Mesenteric fat pad (tissue), 1 donor: ENCODE results near the gene SUN1. TPM values are rescaled to one million over a fixed set of nuclear protein-coding genes. Genes with fewer than 3 reads are reported as not detected.
"Not testable (repeated sequence)": the region's sequence is repeated elsewhere in the genome, so short reads cannot be mapped to it uniquely, and the experiment has no call there.

Experiments used
- DNase-seq: peaks from one replicate; pipeline ENCODE4 v3.0.0-alpha.2; 2020; ENCODE audit warnings: low spot score
- total RNA-seq: library from RNA; stranded (reverse); fragmentation: NEBNext Ultra II Directional; extraction: Animal tissue kit (Norgen Biotek cat#: 25700); gene quantifications from one replicate; pipeline ENCODE4 v1.2.1, GENCODE V29; 2021
- donor health status: DM: yes; HTN: yes; CAD: no.

SUN1 gene
- total RNA-seq, 1 donor from 2014 or later = 144 TPM

DNA sequence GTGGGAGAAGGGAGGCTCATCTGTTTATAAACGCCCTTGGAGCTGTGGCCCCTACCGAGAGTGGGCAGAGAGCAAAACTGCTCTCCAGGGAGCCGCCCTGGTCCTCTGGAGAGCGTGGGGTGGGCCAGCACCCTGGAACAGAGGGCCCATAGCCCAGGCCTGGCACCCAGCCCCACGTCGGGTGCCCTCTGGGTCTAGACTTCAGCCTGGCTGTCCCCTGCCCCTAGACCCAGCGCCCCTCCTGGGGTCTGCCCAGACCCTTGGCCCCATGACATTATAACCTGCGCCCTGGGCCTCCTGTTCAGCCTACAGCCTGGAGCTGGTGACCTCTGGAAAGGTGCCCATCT is 68.7 kb downstream of the SUN1 start:
- no peak for DNase-seq

DNA sequence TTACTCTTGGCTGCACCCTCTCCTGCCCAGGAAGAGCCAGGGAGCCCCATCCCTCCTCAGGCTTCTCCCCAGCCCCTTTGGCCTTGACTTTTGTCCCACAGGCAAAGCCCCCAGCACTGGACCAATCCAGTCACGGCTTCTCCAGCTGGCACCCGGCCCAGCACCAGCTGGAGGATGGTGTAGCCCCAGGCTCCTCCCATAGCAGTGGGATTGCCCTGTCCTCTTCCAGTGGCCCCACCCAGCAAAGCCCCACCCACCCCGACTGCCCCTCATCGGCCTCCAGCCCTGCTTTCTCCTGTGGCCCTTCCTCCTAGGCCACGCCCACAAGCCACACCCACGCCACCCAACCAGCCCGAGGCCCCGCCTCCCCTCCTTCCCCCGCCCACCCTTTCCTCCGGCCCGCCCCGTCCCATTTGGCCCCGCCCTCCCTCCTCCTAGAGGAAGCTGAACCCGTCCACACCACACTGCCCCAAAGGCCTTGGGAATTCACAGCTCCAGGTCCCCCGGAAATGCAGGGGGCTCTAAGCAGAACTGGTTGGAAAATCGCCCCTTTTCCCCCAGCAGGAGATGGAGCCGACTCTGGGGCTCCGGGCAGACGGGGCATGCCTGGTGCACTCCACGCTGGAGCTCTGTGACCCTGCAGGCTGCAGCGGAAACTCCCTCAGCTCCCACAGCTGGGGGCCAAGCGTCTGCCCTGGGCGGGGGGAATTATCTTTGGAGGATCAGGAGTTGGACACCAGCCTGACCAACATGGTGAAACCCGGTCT is 69.3 kb downstream of the SUN1 start:
- DNase-seq = no peak

DNA sequence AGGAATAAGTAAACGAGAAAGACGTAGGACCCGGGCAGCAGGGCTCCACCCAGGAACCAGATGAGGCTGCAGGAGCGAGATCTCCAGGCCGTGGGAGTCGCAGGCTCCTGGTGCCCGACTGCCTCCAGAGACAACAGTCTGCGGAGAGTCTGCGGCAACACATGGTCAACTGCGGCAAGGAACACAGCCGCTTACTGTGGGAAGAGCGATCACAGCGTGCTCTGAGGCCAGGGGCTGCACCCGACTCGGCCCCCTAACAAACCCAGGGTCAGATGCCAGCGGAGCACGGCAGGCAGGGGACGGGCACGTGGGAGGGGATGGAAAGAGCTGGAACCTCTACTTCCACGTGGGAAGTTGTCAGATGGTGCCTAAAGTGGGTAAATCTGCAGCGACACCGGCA is 70.7 kb downstream of the SUN1 start:
- no peak for DNase-seq

DNA sequence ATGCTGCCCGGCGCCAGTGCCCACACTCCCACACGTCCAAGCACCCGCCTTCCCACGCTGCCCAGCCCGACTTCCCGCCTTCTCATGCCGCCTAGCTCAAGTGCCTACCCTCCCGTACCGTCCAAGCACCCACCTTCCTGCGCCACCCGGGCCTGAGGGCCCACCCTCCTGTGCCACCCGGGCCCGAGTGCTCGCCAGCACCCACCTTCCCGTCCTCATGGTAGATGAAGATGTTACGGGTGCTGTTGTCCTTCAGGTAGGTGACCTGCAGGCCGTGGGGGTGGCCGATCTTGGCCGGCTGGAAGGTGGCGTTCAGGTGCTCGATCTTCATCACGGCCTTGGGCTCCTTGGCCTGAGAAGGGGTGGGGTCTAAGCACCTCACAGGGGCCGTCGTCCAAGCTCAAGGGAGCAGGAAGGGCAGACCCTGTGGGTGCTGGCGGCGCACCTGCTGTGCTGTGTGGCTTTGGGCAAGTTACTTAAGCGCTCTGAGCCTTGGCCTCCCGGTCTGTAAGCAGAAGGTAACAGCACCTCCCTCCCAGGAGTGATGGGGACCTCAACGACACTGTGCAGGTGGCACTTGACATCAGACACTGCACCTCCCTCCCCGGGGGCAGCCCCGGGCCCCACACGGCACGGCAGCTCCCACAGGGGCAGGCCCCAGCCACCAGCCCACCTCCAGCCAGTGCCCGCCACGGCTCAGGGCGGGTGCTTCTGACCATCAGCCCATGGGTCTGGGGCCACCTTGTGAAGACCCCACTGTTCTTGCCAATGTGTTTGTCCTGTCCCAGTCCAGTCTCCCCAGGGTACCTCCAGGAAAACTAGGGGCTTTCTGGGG is 71.9 kb downstream of the SUN1 start:
- DNase-seq = no peak

DNA sequence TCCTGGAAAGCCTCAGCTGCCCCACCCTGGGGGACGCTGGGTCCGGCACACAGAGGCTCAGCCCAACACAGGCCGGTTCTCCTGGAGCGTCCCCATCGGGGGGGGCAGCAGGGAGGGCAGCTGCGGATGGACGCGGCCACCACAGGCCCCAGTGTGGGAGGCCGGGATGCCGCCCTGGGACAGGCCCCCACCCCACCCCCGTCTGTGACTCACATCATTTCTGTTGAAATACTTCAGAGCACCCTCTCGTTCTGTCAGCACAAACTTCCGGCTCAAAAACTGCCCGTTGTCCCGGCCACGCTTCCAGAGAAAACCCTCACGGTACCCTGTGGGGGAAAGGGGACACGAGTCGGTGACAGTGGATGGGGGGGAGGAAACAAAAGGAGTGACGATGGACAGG is 72.6 kb downstream of the SUN1 start:
- no peak for DNase-seq

GRCh38 chr7:906776-907157 is 74.5 kb downstream of the SUN1 start:
- no peak for DNase-seq

DNA sequence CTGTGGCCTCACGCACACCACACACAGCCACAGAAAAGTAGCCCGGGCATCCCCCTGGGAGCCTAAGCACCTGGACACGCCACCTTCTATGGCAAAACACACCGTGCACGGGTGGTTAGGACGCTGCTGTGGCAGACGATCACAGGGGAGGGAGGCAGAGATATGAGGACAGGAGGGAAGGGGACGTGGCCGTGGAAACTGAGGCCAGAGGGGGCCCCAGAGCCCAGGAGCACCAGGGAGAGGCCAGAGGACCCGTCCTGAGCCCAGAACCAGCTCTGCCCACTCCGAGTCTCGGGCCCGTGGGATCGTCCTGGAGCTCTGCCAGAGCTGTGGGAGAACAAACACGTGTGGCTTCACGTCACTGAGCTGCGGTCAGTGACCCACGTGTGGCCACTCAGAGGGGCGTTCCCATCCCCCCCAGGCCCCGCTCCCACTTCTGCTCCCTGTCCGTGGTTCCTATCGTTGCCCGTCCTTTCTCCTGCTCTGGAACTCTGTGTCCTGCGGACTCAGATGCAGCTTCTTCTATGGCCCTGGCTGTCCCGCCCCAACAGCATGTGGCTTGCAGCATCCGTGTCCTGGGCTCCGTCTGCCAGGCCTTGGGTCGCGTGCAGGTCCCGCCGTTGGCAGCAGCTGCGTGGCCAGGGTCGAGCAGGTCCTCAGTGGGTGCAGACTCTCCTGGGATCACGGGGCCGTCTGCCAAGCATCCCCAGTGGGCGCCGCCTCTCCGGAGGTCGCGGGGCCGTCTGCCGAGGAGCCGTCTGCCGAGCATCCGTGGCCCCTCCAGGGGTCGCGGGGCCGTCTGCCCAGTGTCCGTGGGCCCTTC is 75.1 kb downstream of the SUN1 start:
- DNase-seq = no peak

DNA sequence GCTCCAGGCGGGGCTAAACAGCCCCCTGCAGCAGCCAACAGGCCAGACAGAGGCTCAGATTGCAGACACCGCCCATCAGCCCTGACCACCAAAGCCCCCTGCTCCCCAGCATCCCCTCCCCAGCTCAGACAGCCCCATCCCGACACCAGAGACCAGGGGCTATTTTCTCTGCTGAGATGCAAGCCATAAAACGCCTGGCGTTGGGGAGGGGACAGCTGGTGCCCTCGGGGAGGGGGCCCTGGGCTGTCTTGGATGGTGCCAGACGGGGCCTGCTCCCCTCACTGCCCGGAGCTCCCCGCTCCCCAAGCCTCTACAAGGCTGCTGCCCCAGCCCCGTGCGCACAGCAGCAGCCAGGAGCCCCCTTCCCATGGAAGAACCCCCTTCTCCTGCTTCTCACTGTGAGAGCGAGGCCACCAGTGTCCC is 75.9 kb downstream of the SUN1 start:
- no peak for DNase-seq

- not testable (repeated sequence) for DNase-seq
Measured at GRCh38 chr7:908591-909357, 76.5 kb downstream of the SUN1 start.

DNA sequence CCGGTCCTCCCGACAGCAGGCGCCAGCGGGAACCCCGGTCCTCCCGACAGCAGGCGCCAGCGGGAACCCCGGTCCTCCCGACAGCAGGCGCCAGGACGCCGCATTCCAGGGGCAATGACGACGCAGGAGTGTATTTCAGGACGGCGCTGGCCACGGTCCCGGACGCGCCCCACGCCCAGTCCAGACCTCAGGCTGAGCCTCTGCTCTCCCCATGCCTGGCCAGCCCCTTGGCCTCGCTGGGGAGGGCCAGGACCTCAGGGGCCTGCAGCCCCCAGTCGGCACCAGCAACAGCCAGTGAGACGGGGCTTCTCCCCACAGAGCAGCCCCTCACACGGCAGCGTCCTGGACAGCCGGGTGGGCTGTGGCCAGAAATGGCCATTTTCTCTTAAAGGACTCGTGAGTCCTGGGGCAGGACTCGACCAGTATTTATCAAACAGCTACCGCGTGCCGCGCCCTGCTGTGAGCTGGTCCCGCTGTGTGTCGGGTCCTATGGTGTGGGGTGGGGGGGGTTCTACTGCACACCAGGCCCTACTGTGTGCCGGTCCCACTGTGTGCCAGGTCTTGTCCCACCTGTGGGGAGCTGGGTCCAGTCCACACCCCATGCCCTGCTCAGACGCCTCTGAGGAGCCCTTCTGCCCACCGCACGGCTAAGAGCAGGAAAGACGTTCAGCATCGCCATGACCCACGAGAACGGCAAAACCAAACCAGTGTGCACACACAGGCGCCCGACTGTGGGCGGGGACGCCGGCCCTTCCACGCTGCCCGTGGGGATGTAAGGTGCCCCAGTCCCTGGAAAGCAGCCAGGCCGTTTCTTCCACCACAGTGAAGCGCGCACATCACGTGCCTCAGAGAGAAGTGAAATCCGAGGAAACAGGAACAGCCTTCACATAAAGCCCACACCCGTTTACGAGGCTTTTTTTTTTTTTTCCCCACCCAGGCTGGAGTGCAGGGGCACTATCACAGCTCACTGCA is 77.4 kb downstream of the SUN1 start:
- DNase-seq = no peak

DNA sequence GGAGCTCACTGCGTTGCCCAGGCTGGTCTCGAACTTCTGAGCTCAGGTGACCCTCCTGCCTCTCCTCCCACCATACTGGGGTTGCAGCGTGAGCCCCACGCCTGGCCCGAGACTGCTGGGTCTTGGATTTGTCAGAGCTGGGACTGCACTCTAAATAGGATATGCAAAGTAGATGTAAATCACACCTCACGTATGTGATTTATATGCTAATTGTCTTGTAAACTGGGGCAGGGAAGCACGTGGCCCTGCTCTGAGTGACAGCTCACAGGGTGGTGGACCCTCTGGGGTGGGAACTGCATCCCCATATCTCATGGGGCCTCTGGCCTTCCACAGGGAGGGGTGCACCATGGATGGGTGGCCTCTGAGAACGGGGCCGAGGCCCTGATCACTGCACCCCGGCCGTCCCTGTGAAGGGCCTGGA is 78.2 kb downstream of the SUN1 start:
- no peak for DNase-seq

DNA sequence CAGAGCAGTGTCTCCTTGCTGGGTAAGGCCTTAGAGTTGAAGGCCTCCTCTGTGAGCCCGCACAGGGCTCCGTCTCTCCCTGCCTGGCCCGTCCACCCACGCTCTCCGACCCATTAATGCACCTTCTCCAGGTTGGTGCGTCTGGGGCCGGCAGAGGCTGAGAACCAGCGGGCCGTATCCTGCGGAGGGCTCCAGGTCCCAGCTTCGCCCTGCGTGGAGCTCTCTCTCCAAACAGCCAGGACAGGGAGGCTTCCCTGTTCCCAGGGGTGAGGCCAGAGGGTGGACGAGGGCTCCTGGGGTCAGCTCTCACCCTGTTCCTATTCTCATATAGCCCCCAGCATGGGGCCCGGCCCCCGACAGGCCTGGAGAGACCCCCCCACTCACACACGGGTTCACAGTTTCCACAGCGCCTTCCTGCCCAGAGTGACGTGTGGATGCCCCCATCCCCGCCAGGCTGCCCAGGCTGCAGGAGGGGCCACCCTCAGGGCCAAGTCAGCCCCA is 78.7 kb downstream of the SUN1 start:
- DNase-seq = no peak

DNA sequence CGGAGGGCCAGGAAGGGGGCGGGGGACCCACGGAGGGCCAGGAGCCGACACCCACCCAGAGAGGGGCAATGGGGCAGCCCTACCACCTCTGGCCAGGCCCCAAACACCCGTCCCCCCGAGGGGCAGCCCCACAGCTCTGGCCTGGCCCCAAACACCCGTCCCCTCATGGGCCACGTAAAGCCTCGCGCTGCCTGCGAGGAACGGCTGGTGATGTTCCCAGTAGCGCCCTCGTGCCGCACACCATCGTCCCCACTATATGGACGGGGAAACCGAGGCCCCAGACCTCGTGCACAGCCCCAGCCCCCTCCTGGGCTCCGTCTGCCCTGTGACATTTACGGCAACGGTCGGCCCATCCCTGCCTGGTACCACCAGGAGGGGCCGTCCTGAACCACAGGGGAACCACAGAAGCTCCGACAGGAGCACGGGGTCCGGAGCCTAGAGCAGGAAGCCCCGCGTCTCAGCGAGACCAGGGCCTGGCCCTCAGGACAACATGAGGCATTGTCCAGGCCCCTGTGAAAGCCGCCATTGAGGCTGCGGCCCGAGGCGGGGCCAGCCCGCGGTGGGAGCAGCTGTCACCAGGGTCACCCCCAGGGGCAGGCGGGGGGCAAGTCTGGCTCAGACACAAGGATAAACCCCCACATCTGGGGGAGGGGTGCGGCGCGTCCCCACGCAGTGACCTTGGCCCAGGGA is 79.7 kb downstream of the SUN1 start:
- no peak for DNase-seq

DNA sequence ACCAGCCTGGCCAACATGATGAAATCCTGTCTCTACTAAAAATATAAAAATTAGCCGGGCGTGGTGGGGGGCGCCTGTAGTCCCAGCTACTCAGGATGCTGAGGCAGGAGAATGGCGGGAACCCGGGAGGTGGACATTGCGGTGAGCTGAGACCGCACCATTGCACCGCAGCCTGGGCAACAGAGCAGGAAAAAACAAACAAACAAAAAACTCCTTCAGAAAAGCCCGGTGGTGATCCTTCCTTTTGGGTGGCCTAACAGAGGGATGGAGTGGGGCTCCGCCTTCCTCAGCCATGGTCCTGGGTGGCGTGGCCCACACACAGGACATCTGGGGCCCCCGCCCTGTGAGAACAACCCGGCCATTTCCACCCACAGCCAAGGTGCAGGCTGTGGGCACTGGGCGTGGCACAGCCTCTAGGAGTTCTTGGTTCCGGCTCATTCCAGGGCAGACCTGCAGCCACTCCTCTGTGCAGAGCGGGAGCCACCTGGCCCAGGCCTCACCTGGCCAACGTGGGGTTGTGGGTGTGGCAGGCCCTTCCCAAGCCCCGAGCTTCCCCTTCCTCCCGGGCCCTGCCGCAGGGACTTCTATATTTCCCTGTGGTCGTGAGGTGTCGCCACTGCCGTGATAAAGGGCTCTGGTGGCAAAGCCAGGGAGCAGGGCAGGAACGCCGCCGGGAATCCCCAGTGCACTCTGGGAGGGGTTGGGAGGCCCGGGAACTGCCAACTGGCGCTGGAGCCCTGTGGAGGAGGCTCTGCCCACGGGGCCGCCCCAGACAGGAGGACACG is 81.7 kb downstream of the SUN1 start:
- no peak for DNase-seq

- DNase-seq = no peak
Measured at GRCh38 chr7:914521-915194, 82.4 kb downstream of the SUN1 start.

GRCh38 chr7:915291-916218 is 83.3 kb downstream of the SUN1 start:
- DNase-seq = no peak
